NCI-H1105 (cell line): ENCODE results near the gene NPDC1.

Experiments used
- DNase-seq: peaks from one replicate; lab custom pipeline; 2025; lab: John Stamatoyannopoulos, UW

The NPDC1 gene

DNA sequence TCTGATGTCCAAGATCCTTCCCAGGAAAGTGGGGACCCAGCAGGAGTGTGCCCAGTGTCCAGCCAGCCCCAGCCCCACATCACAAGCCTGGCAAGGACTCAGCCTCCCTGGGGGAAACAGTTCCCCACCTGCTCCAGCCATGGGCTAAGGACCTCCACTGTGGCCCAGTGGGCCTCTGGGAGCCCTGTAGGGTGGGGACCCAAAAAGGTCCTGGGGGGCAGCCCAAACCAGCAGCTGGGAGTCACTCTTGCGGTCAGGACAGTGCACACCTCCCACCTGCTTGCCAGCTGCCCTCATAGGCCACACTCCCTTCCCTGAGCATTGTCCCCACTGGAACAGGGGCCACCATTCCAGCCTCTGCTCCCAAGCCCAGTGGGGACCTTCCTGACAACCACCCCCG is 19.6 kb downstream of the NPDC1 start:
- no peak for DNase-seq

DNA sequence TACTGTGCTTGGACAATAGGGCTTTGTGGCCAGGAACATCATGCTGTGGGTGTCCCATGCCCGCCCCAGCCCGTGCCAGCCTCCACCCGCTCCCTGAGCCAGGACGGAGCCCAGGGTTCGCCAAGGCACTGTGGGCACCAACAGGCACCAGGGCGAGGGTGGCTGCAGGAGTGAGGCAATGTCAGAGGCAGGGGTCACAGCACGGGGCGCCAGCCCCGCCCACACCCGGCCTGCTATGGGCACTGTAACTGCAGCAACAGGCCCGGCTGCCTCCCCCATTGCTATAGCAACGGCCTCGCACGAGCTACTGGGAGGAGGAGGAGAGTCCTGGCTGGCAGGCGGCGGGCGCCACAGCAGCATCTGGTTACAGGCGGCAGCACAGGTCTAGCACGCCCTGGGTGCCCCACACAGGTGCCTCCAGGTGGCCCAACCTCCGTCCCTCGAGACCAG is 20.4 kb downstream of the NPDC1 start:
- peak; percentile 81 for DNase-seq

DNA sequence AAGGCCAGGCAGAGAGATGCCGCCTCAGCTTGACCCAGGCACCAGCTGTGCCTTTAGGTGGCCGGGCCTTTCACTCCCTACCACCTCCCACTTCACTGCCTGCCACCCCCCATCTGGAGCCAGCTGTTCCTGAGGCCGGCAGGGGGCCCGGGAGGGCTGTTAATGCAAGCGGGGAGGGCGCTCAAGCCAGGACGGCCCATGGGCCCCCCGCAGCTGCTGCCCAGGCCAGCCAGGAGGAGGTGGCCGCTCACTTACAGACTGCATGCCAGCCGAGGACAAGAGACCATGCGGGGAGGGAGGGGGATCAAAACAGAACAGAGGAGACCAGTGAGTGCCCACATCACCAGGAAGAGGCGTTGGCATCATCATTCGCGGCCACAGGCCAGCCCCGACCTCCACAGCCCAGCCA is 22.4 kb downstream of the NPDC1 start:
- DNase-seq = no peak

DNA sequence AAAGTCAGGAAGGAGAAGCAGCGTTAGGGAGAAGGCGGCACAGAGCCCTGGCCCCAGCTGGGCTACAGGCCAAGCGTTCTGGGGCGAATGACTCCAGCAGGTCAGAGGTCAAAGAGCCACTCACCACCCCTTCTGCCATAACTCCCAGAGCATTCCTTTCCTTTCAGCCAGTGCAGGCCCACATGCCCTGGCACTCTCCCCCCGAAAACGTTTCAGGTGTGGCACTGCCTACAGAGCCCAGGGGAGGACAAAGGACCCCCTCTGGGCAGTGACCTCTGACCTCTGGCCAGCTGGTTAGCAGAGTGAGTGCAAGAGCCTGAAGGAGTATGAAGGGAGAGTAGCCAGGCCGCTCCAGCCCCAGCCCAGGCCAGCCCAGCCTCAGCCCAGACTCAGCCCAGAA is 22.8 kb downstream of the NPDC1 start:
- DNase-seq = no peak

DNA sequence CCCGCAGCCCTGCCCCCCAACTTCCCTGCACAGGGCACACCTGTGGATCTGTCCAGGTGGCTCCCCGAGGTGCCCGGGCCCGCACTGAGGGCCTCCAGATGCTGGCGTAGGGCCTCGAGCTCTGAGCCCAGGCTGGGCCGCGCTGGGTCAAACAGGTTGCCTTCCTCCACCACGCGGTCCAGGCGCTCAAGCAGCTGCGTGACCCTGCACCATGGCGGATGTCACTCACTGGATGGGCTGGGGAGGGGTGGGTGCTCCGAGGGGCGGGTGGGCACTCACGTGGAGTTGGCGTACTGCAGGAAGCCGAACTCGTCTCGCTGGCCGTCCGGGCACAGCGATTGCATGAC is 23.3 kb downstream of the NPDC1 start:
- DNase-seq = no peak

DNA sequence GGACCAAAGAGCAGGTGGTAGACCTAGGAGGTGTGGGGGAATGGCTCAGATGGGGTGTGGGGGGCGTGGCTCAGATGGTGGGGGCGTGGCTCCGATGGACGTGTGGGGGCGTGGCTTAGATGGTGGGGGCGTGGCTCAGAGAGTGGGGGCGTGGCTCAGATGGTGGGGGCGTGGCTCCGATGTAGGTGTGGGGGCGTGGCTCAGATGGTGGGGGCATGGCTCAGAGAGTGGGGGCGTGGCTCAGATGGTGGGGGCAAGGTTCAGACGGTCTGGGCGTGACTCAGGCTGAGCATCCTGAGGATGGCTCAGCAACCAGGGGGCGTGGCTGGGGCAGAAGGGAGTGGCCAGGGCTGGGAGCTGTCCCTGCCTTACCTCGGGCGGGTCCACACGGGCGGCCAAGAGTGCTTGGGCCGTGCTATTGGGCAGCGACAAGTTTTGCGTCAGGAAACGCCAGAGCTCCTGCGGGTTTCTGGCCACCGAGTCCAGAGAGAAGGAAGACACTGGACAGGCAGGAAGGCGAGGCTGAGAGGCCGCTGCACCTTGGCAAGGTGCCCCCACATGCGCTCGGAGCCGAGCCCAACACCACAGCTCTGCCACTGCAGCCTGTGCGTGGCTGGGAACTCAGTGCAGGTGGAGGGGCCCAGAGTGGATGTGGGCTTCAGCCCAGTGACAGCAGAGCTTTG is 23.9 kb downstream of the NPDC1 start:
- no peak for DNase-seq

DNA sequence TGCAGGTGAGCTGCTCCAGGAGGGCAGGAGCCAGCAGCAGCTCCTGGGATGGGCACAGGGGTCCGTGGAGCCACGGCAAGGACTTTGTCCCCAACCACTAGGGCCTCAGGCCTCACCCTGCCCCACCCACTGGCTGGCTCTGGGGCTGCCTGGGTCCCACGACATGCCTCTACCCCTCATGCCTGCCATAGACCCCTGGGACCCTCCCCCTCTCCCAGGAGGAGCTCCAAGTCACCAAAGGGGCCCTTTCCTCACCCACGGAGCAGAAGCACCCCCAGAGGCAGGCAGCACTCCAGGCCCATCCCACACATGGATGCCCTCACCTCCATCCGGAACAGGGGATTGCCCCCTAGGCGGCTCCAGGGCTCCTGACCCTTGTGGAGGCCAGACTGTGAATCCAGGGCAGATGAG is 24.4 kb downstream of the NPDC1 start:
- no peak for DNase-seq

DNA sequence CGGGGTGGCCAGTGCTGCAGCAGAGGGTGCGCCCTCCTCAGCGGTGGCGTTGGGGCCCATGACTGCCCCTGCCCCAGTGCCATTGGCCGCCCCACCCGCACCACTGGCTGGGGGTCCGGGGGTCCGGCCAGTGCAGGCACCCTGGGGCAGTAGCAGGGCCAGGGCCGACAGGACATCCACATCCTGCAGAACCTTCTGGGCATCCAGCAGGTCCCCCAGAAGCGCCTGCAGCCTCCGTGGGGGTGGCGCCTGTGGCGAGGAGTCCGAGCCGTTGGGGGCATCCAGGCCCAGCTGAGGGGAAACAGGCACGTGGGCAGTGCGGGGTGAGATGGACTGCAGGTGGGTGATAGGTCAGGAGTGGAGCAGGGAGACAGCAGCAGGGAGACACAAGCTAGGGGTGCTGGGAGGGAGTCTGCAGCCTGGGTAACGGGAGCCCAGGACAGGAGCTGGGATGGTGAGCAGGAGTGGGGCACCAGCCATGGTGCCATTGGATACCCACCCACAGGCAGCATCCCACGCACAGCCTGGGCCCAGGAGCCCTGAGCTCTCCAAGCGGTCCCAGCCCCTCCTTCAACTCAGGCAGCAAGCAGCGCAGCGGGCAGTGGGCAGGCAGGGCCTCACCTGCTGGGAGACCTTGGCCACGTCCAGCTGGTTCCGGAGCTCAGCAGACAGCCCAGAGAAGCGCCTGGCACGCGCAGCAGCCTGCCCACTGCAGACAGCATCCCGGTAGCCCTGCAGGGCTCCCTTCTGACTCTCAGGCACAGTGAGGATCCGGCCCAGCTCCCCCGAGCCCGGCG is 25.0 kb downstream of the NPDC1 start:
- no peak for DNase-seq

DNA sequence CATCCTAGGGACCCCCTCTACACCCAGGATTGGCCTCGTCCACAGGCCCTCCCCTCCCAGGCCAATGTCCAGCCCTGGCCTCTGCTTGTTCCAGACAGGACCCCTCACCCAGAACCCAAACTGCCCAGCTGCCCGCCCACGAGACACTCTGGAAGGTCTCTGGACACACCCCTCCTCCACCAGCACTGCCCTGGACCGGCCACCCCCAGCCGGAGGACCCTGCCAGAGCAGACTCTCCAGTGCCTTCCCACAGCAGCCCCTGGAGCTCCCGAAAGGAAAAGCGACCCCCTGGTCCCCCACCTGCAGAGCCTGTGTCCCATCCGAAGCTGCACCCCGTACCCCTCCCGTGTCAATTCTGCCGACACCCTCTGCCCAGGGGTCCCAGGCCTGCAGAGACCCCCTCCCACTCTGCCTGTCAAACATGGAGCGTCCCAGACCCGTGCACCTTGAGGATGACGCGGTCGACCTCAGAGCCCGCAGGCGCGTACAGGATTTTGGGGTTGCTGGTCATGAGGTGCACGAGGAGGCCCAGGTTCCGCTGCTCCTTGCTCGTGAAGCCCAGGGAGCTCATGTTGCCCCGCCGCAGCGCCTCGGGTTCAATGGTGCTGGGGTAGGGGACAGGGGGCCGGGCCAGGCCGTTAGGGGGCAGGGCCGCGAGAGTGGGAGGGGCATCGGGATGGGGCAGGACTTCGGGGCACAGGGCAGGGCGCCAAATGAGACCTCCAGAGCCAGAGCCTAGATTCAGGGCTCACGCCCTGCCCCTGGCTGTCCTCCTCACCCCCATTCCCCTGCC is 25.9 kb downstream of the NPDC1 start:
- DNase-seq = no peak

DNA sequence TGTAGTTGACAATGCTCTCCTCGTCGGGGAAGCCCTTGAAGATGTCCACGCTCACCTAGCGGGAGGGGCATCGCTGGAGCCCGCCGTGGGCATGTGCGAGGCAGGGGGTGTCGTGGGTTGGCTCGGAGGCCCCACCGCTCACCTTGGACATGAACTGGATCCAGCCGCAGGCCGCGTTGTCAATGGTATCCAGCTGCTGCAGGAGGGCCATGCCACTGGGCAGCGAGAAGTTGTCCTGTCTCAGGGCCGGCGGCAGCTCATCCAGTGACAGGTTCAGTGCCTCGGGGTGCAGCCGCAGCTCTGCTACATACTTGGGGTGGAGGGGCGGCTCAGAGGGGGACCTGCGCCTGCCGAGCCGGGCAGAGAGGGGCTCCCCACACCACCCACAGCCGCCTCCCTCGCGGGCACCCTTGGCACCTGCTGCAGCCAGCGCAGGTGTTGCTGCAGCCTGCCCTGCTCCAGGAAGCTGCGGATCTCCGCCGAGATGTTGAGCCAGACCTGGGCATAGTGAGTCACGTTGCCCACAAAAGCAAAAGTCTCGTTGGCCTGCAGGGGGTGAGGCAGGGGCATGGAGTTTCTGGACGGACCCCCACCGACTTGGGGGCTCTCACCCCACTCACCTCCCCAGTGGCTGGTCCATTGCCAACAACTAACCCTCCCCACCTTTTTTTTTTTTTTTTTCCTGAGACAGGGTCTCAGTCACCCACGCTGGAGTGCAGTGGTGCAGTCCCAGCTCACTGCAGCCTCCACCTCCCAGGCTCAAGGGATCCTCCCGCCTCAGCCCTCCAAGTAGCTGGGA is 27.0 kb downstream of the NPDC1 start:
- no peak for DNase-seq

DNA sequence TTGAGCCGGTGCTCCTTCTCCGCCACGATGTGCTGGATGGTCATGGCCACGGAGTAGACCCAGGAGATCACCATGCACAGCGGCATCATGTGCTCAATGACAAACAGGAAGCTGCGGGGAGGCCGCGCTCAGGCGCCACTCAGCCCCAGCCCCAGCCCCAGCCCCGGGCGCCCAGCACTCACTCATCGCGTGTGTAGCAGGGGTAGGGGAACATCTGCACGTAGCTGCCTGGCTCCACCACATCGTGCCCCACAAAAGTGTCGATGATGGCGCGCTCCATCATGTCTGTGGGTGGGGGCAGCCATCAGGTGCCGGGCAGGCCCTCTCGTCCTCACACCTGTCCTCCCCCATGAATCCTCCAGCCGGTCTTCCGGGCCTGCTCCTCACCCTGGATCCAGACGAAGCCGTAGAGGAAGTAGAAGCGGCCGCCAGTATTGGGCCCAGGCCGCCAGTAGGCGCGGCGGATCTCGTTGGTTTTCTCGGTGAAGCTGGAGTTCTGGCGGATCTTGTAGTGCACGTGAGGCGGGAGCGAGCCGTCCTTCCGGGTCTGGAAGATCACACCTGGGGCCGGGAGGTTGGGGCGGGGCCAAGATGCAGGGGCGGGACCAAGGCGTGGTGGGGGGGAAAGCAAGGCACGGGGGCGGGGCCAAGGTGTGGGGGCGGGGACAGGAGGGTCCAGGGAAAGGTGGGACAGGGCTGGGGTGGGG is 28.0 kb downstream of the NPDC1 start:
- no peak for DNase-seq

DNA sequence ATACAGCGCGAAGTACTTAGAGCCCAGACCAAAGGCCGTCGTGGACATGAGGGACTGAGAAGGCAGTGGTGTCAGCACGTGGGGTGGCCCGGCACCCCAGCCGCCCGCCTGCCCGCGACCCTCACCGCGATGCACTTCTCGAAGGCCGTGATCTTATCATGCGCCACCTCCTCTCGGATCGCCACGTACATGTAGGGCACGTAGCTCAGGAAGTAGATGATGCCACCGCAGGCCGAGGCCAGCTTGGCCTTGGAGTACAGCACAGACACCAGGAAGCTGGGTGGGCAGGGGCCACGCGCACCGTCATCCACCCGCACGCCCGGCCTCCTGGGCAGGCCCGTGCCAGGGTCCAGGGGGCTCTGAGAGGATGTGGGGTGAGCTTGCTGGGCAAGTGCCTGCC is 28.9 kb downstream of the NPDC1 start:
- DNase-seq = no peak

DNA sequence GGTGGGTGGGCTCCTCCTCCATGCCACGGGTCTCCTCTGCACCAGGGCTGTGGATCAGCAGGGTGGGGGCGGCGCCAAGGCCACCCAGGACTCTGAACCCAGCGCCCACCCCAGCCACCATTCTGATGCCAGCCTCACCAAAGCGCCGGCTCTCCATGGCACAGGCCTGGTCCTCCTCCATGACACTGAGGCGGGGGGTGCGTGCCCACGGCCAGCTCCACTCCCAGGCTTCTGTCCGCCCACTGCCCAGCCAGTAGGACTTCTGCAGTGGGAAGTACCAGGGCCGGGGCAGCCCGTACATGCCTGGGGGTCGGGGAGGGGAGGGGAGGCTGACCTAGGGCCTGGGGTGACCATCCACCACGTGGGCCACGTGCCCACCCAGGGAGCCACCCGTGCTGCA is 29.5 kb downstream of the NPDC1 start:
- no peak for DNase-seq

DNA sequence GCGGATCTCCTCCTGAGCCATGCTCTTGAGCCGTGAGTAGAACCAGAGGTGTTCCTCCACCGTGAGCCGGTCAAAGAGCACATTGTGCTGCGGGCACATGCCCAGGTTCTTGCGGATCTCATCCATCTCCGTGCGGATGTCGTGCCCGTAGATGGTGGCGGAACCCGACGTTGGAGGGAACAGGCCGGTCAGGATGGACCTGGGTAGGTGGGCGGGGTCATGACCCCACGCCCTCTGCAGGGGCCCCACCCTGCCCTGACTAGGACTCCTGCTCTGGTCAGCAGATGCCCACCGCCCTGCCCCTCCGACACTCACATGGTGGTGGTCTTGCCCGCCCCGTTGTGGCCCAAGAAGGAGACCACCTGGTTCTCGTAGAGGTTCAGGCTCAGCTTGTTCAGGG is 30.0 kb downstream of the NPDC1 start:
- no peak for DNase-seq

DNA sequence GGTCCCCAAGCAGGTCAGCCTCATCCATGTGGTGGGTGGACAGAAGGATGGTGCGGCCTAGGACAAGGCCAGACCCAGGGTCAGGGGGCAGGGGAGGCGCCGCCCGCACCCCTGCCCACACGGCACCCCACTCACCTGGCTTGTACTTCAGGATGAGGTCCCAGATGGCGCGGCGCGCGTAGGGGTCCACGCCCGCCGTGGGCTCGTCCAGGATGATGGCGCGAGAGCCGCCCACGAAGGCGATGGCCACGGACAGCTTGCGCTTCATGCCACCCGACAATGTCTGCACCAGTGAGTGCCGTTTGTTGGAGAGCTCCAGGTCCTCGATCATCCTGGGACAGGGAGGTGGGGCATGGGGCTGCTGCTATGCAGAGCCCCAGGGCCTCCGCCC is 30.4 kb downstream of the NPDC1 start:
- no peak for DNase-seq

DNA sequence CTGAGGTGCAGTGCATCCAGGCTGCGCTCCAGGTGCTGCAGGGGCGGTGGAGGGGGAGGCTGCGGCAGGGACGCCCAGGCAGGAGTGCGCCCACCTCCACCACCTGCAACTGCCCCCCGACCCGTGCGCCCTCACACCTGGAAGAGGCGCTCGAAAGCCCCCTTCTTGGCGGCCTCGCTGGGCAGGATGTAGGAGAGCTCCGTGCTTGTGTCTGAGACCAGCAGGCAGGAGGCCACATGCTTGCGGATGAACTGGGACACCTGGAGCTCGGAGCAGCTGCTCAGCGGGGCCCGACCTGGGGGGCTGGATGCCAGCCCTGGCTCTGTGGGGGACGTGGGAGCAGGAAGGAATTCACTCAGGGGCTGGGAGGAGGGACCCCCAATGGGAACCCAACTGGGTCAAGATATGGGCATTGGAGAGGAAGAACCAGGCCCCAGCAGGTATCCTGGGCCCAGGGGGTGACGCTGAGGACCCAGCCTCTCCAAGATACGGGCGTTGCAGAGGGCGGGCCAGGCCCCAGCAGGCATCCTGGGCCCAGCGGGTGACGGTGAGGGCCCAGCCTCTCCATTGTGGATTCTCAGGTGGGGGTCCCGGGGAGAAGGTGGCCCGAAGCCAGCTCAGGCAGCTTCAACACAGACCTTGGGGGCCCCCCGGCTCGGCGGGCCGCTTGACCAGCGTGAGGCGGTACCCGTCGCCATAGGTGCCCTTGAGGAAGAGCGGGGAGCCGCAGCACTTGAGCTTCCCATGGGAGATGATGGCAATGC is 31.0 kb downstream of the NPDC1 start:
- no peak for DNase-seq

DNA sequence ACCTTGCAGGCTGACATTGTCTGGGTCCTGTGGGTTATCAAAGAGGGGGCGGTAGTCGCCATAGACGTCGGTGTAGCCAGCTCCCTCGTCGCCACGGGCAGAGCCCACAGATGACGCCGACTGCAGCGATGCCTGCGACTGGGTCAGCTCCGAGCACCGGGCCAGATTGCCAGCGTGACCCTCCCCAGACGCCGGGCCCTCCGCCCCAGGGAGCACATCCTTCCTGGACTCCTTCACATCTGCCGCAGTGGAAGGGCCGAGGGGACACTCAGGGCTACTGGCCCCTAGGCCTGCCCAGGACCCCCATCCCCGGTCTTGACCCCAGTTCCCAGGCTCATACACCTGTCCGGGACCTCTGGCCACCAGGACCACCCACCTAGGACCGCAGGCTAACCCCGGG is 31.8 kb downstream of the NPDC1 start:
- no peak for DNase-seq

DNA sequence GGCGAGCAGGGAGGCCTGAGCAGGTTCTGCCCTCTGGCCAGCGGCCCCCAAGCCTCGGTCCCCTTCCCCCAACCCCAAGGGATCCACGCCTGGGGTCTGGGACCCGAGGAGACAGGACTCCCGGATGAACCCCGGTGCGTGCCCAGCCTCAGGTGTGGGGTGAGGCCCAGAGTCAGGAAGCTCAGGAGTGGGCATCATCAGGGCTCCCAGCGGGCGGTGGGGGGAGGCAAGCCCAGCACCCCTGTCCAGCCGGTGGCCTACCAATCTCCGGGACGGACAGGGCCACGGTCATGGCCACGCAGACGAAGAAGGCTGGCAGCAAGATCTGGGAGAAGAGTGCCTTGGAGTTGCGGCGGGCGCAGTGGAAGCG is 32.4 kb downstream of the NPDC1 start:
- DNase-seq = no peak

DNA sequence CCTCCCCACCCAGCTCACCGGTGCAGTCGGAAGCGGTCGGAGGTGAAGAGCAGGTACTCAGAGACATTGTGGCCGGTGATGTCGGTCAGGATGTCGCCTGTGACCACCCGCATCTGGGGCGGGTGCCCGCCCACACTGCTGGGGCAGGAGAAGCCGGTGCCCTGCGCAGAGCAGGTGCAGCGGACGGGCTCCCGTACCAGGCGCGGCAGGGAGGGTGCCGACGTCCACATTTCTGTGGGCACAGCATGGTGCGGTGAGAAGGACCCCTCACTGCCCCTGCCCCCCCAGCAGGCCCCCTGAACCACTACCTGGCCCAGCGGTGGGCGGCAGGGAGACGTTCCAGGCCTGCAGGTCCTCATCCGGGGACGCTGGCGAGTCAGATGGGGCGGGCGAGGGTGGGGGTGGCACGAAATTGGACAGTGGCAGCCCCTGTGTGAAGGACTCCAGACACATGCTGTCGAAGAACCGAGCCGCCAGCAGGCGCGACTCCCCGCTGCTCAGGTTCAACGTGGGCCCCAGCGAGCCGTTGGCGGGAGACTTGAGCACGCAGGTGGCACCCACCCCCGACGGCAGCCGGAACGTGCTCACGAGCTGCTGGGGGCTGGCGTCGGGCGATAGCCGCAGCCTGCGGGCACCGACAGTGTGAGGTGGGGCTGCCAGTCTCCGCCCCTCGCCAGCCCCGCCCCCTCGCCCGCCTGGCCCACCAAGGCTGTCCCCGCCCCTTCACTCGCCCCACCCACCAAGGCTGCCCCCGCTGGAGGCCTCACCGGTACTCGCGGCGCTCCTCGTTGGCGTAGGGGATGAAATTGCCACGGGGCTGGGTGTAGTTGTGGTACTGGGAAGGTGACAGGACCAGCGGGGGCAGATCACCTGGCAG is 33.0 kb downstream of the NPDC1 start:
- DNase-seq = no peak
